Stimulated activated memory B cell treated with anti-CD40 and anti-IgM and Interleukin-4, amounts not matched to agents 10 μg/mL and 1 μg/mL and 100 μg/mL, for 72 hours (primary cell): Measurements from ENCODE around the gene PPP1R14C.

Experiments
- ATAC-seq: fragments of 150-1000 bp; cut with Tn5 transposase; 2 replicates; pipeline ENCODE4 v1.10.0; 2021
- H3K27ac Mint-ChIP-seq: one replicate; pipeline ENCODE4 v1.8.0; 2022; ENCODE audit warnings: mild to moderate bottlenecking, mixed read lengths
- H3K27me3 Mint-ChIP-seq: one replicate; pipeline ENCODE4 v1.8.0; 2022; ENCODE audit warnings: mixed read lengths
- H3K36me3 Mint-ChIP-seq: one replicate; pipeline ENCODE4 v1.8.0; 2022; ENCODE audit warnings: mixed read lengths
- H3K4me1 Mint-ChIP-seq: one replicate; pipeline ENCODE4 v1.8.0; 2022; ENCODE audit warnings: mixed read lengths
- H3K4me3 Mint-ChIP-seq: one replicate; pipeline ENCODE4 v1.8.0; 2022; ENCODE audit warnings: mild to moderate bottlenecking, moderate library complexity, mixed read lengths
- H3K9me3 Mint-ChIP-seq: one replicate; pipeline ENCODE4 v1.8.0; 2022; ENCODE audit warnings: mixed read lengths

The PPP1R14C gene

DNA sequence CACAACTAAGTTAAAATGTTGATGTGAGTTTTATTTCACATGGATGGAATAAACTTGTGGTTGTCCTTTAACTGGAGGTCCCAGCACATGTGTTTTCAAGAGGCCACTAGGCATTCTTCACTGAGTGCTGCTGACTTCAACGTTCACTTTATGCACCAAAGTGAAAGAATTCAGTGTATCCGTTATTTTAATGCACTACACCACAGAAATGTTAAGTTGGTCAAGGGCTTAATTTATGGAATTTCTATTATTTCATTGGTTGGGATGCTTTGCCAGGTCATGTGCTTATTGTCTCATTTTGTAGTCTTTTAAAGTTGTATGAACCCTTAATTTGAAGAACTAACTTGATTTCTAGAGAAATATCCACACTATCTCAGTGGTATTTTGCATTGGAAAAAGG, 106.4 kb downstream of the PPP1R14C start:
- H3K27me3 Mint-ChIP-seq = no peaks in the 10 kb centered on the region
- ATAC-seq = no peak

DNA sequence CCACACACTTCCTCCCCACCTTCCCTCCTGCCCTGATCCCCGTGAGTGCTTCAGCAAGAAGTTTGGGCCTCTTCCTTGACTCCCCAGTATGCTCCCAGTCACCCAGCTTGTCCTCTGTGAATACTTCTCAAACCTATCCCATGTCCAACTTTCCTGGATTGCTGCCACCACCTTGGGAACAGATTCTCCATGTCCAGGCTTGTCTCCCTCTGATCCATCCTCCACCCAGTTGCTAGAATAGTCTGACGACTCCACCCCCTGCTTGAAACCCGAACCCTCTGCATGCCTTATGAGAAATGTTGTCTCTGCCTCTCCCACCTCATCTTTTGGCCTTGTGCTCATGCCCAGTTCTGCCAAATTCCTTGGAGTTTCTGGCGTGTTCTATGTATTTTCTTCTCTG, 108.0 kb downstream of the PPP1R14C start:
- Mint-ChIP-seq H3K27me3 (peaks cover 9% of the 10 kb centered on the region), H3K4me3 (no peak overlapping the region), H3K36me3 (peaks cover 8% of the 10 kb centered on the region), H3K27ac (no peak overlapping the region), H3K9me3 (peaks cover 3% of the 10 kb centered on the region), H3K4me1 (peaks cover 8% of the 10 kb centered on the region)
- ATAC-seq = no peak

More for the DNA sequence above, 106.4 kb downstream of the PPP1R14C start:
- H3K4me1 Mint-ChIP-seq = peaks cover 8% of the 10 kb centered on the region
- H3K36me3 Mint-ChIP-seq = peaks cover 8% of the 10 kb centered on the region
- H3K27ac Mint-ChIP-seq = no peak overlapping the region
- H3K4me3 Mint-ChIP-seq = no peak overlapping the region
- peaks cover 3% of the 10 kb centered on the region for H3K9me3 Mint-ChIP-seq

GRCh38 chr6:150251566-150252186, 108.8 kb downstream of the PPP1R14C start:
- peaks cover 8% of the 10 kb centered on the region for H3K36me3 Mint-ChIP-seq
- peaks cover 8% of the 10 kb centered on the region for H3K4me1 Mint-ChIP-seq
- no peak for ATAC-seq
- H3K27me3 Mint-ChIP-seq = peaks cover 17% of the 10 kb centered on the region
- H3K9me3 Mint-ChIP-seq = peaks cover 3% of the 10 kb centered on the region
- H3K4me3 Mint-ChIP-seq = no peak overlapping the region
- H3K27ac Mint-ChIP-seq = no peak overlapping the region

DNA sequence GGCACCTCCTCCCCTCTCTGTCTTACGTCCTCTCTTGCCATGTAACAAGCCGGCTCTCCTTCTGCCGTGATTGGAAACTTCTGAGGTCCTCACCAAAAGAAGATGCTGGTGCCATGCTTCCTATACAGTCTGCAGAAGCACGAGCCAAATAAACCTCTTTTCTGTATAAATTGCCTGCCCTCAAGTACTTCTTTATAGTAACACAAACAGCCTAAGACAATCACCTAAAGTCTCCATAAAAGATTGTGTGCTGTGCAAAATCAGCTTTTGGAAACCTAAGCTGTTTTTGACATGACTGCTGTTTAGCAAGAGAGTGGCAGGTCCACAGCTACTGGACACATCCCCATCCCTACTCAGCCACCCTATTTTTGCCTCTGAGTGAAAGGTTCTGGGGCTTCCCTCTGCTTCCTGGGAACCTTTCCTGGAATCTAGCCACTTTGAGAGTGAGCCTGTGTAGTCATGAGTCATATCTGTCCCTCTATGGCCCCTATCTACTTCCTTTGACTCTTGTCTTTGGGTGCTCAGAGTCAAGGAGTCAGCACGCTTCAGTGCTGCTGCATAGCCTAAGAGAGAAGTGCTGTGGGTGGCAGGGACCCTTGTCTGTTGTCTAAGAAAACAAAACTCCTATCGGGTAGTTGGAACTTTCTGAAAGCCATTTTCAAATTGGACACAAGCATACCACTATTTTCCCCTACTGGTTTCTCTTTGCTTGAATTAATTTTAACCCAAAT, 110.0 kb downstream of the PPP1R14C start:
- H3K36me3 Mint-ChIP-seq = peaks cover 8% of the 10 kb centered on the region
- H3K27ac Mint-ChIP-seq = no peak overlapping the region
- H3K27me3 Mint-ChIP-seq = peaks cover 26% of the 10 kb centered on the region
- H3K4me3 Mint-ChIP-seq = no peak overlapping the region
- peaks cover 8% of the 10 kb centered on the region for H3K4me1 Mint-ChIP-seq
- peaks cover 3% of the 10 kb centered on the region for H3K9me3 Mint-ChIP-seq
- ATAC-seq = peak; percentile 76

- Mint-ChIP-seq H3K4me1 (peaks cover 8% of the 10 kb centered on the region), H3K4me3 (no peak overlapping the region), H3K9me3 (peaks cover 3% of the 10 kb centered on the region), H3K27ac (no peak overlapping the region), H3K36me3 (peaks cover 4% of the 10 kb centered on the region), H3K27me3 (peaks cover 29% of the 10 kb centered on the region)
- ATAC-seq = no peak
Measured at GRCh38 chr6:150253489-150253888, 110.6 kb downstream of the PPP1R14C start.

GRCh38 chr6:150254770-150255169, 111.9 kb downstream of the PPP1R14C start:
- no peaks in the 10 kb centered on the region for H3K36me3 Mint-ChIP-seq
- H3K4me1 Mint-ChIP-seq = peaks cover 8% of the 10 kb centered on the region
- no peak overlapping the region for H3K27ac Mint-ChIP-seq
- peaks cover 38% of the 10 kb centered on the region for H3K27me3 Mint-ChIP-seq
- ATAC-seq = no peak
- H3K9me3 Mint-ChIP-seq = no peaks in the 10 kb centered on the region
- H3K4me3 Mint-ChIP-seq = no peak overlapping the region

- peaks cover 8% of the 10 kb centered on the region for H3K4me1 Mint-ChIP-seq
- no peak overlapping the region for H3K27ac Mint-ChIP-seq
- H3K4me3 Mint-ChIP-seq = no peak overlapping the region
- no peaks in the 10 kb centered on the region for H3K9me3 Mint-ChIP-seq
- peaks cover 43% of the 10 kb centered on the region for H3K27me3 Mint-ChIP-seq
- no peaks in the 10 kb centered on the region for H3K36me3 Mint-ChIP-seq
- ATAC-seq = no peak
Measured at GRCh38 chr6:150255840-150256239, 113.0 kb downstream of the PPP1R14C start.

GRCh38 chr6:150256618-150257272, 113.9 kb downstream of the PPP1R14C start:
- H3K27me3 Mint-ChIP-seq = peaks cover 52% of the 10 kb centered on the region
- no peak overlapping the region for H3K27ac Mint-ChIP-seq
- no peak overlapping the region for H3K4me3 Mint-ChIP-seq
- H3K9me3 Mint-ChIP-seq = no peaks in the 10 kb centered on the region
- peaks cover 8% of the 10 kb centered on the region for H3K4me1 Mint-ChIP-seq
- no peak for ATAC-seq
- H3K36me3 Mint-ChIP-seq = no peaks in the 10 kb centered on the region

- no peak for ATAC-seq
- Mint-ChIP-seq H3K4me3 (no peak overlapping the region), H3K36me3 (no peaks in the 10 kb centered on the region), H3K9me3 (no peaks in the 10 kb centered on the region), H3K4me1 (peaks cover under 1% of the 10 kb centered on the region), H3K27me3 (peaks cover 64% of the 10 kb centered on the region), H3K27ac (no peak overlapping the region)
Measured at GRCh38 chr6:150258381-150258780, 115.5 kb downstream of the PPP1R14C start.

DNA sequence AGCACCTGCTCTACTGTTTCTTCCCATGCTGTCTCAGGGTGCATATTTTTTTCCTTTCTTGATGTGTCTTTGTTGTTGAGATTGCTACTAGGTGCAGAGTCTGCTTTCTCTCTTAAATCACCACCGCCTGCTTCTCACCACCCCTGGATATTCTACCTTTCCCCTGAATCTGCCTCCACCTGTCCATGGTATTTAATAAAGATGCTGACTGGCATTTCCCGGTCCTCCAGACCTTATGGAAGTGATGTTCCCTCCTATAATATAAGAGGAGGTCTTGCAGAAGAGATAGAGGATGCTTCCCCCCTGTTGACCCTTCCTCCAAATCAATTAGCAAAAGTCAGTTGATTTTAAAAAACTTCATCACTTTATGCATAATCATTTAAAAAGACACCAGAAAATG, 118.1 kb downstream of the PPP1R14C start:
- no peaks in the 10 kb centered on the region for H3K36me3 Mint-ChIP-seq
- no peak overlapping the region for H3K4me3 Mint-ChIP-seq
- H3K4me1 Mint-ChIP-seq = no peaks in the 10 kb centered on the region
- H3K9me3 Mint-ChIP-seq = no peaks in the 10 kb centered on the region
- ATAC-seq = no peak
- peaks cover 55% of the 10 kb centered on the region for H3K27me3 Mint-ChIP-seq
- no peak overlapping the region for H3K27ac Mint-ChIP-seq

DNA sequence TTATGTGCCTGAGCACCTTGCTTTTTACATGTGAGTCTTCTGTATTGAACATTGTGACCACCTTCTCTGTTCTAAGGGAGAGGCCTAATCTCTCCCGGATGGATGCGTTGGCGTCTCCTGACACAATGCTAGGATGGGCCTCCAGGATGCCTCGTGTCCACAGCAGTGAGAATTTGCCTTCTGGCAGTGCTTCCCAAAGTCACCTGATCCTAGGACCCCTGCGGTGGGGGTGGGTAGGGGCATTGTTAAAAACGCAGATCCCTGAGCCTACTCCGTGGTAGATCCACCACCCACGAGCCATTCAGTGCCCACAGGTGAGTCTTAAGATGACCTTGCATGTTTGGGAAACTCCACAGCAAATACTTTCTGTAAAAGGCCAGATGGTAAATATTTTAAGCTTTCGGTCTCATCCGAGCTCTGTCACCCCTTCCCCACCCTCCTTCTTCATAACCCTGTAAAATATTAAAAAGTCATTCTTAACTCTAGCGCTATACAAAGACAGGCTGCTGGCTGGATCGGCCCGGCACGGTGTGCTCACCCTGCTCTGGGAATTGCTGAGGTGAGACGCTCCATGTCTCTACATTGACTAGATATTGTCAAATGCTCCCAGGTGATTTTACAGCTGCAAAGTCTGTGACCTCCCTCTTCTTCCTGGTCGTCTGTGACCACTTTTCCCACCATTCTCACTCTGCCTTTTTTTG, 119.3 kb downstream of the PPP1R14C start:
- H3K9me3 Mint-ChIP-seq = no peaks in the 10 kb centered on the region
- no peaks in the 10 kb centered on the region for H3K4me1 Mint-ChIP-seq
- no peak overlapping the region for H3K27ac Mint-ChIP-seq

GRCh38 chr6:150263765-150264404, 121.0 kb downstream of the PPP1R14C start:
- Mint-ChIP-seq H3K27me3 (peaks cover 44% of the 10 kb centered on the region), H3K9me3 (peaks cover 1% of the 10 kb centered on the region), H3K4me1 (no peaks in the 10 kb centered on the region), H3K4me3 (no peak overlapping the region), H3K36me3 (no peaks in the 10 kb centered on the region), H3K27ac (no peak overlapping the region)
- no peak for ATAC-seq

More for the DNA sequence above, 119.3 kb downstream of the PPP1R14C start:
- ATAC-seq = no peak
- H3K4me3 Mint-ChIP-seq = no peak overlapping the region
- peaks cover 43% of the 10 kb centered on the region for H3K27me3 Mint-ChIP-seq
- no peaks in the 10 kb centered on the region for H3K36me3 Mint-ChIP-seq

- no peak overlapping the region for H3K4me3 Mint-ChIP-seq
- peaks cover 3% of the 10 kb centered on the region for H3K9me3 Mint-ChIP-seq
- no peak for ATAC-seq
- H3K27me3 Mint-ChIP-seq = peaks cover 29% of the 10 kb centered on the region
- no peaks in the 10 kb centered on the region for H3K36me3 Mint-ChIP-seq
- no peak overlapping the region for H3K27ac Mint-ChIP-seq
- H3K4me1 Mint-ChIP-seq = no peaks in the 10 kb centered on the region
Measured at GRCh38 chr6:150266309-150266708, 123.5 kb downstream of the PPP1R14C start.

DNA sequence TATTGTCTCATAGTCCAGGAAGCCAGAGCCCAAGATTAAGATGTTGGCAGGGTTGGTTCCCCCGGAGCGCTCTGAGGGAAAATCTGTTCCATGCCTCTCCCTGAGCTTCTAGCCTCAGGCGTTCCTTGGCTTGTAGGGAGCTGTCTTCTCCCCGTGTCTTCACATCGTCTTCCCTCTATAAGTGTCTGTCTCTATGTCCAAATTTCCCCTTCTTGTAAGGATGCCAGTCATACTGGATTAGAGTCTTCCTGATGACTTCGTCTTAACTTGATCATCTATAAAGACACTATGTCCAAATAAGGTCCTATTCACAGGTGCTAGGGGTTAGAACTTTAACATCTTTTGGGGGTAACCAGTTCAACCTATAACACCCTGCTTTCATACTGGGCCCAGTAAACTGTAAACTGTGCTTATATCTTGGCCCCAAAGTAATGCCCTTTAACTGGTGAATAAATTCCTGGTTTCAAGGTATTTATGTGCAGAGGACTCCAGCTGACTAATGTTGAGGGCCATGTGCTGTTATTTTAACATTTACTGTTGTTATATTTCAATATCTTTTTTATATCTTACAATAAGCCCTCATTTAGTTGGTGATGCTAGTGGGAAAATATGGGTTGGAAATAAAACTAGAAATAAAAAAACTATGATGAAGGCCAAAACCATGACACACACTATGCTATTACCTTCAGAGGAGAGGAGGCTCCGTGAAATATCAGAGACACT, 124.3 kb downstream of the PPP1R14C start:
- Mint-ChIP-seq H3K4me1 (no peaks in the 10 kb centered on the region), H3K9me3 (peaks cover 3% of the 10 kb centered on the region), H3K4me3 (no peak overlapping the region), H3K27me3 (peaks cover 20% of the 10 kb centered on the region), H3K27ac (no peak overlapping the region), H3K36me3 (no peaks in the 10 kb centered on the region)
- no peak for ATAC-seq
